Epithelial cell of proximal tubule (primary cell): ENCODE results near the gene SLC6A18. TPM values are rescaled to one million over a fixed set of nuclear protein-coding genes. Genes with fewer than 3 reads are reported as not detected.
"Not testable (repeated sequence)": the region's sequence is repeated elsewhere in the genome, so short reads cannot be mapped to it uniquely, and the experiment has no call there.

Source experiments
- DNase-seq: peaks from one replicate; pipeline ENCODE4 v3.0.0-alpha.2; 2011; ENCODE audit warnings: low read depth
- H3K4me3 ChIP-seq: 2 replicates; pipeline ENCODE4 v1.5.1; 2011; ENCODE audit warnings: low read depth, mild to moderate bottlenecking, low read length
- total RNA-seq: library from RNA; depleted of rRNA; stranded (reverse); fragments of >200 nt; gene quantifications from 2 replicates; pipeline ENCODE4 v1.2.3, GENCODE V29; 2015
- TF ChIP-seq, protein P1 (sequence below): conservative IDR thresholded peaks from 2 replicates; pipeline ENCODE4 v1.5.1; 2012; ENCODE audit warnings: low read depth, mild to moderate bottlenecking, low read length

SLC6A18 gene
- total RNA-seq, 1 donor from 2014 or later: not detected

DNA sequence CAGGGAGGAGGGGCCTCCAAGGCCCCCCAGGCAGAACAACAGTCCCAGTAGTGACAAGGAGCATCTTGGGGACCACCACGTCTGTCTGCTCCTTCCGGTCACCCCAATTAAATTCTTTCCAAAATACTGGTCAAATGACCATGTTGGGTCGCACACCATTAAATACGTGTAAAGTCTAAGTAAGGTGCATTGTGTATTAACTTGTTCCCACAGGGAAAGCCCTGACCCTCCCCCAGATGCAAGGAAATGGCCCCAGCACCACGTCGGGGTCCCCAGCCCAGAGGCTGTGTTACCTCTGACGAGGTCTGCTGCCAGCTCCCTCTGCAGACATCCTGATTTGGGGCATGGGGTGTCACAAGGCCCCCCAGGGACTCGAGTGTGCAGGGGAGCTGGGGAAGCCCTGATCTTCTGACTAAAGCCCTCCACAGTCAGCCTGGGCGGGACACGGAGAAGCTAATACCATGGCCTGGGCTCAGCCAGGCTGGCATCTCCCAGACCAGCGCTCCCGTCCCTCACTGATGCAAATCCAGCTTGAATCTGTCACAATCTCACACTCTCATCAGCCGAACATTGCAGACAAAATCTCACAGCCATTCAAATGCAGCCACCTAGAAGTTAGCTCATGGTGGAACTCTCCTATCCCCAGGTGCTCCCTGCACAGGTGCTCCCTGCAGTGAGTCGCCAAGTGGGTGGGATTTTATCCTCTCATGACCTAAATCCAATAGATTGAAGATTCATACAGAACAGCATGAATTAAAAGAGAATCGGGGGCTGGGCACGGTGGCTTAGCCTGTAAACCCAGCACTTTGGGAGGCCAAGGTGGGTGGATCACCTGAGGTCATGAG is 56.1 kb downstream of the SLC6A18 start:
- no peak for DNase-seq
- no peak overlapping the region for H3K4me3 ChIP-seq
- TF ChIP-seq, protein P1, sequence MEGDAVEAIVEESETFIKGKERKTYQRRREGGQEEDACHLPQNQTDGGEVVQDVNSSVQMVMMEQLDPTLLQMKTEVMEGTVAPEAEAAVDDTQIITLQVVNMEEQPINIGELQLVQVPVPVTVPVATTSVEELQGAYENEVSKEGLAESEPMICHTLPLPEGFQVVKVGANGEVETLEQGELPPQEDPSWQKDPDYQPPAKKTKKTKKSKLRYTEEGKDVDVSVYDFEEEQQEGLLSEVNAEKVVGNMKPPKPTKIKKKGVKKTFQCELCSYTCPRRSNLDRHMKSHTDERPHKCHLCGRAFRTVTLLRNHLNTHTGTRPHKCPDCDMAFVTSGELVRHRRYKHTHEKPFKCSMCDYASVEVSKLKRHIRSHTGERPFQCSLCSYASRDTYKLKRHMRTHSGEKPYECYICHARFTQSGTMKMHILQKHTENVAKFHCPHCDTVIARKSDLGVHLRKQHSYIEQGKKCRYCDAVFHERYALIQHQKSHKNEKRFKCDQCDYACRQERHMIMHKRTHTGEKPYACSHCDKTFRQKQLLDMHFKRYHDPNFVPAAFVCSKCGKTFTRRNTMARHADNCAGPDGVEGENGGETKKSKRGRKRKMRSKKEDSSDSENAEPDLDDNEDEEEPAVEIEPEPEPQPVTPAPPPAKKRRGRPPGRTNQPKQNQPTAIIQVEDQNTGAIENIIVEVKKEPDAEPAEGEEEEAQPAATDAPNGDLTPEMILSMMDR: no peak

DNA sequence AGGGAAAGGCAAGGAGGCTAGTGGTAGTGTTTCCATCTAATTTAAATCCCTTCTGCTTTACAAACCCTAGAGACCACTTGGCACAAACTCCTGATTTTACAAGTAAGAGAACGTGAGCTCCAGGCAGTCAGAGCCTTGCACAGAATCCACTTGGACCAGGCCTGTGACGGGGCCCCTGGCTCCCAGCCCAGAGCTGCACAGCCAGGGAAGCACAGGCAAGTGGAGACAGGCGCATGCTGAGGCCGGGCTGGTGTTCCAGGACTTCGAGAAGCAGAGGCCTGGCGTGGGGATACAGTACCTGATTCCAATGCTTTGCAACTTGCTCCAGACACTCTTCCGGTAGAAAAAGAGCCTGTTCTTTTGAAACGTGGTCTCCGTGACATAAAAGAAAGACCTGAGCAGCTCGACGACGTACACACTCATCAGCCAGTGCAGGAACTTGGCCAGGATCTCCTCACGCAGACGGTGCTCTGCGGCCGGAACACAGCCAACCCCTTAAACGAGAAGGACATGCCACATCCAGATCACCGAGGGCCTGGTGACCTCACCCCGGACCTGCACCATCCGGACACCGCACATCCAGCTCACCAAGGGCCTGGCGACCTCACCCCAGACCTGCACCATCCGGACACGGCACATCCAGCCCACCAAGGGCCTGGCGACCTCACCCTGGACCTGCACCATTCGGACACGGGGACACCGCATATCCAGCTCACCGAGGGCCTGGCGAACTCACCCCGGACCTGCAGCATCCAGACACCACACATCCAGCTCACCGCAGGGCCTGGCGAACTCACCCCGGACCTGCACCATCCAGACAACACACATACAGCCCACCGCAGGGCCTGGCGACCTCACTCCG is 57.2 kb downstream of the SLC6A18 start:
- no peak overlapping the region for H3K4me3 ChIP-seq
- DNase-seq: no peak
- TF ChIP-seq, protein P1: no peak

DNA sequence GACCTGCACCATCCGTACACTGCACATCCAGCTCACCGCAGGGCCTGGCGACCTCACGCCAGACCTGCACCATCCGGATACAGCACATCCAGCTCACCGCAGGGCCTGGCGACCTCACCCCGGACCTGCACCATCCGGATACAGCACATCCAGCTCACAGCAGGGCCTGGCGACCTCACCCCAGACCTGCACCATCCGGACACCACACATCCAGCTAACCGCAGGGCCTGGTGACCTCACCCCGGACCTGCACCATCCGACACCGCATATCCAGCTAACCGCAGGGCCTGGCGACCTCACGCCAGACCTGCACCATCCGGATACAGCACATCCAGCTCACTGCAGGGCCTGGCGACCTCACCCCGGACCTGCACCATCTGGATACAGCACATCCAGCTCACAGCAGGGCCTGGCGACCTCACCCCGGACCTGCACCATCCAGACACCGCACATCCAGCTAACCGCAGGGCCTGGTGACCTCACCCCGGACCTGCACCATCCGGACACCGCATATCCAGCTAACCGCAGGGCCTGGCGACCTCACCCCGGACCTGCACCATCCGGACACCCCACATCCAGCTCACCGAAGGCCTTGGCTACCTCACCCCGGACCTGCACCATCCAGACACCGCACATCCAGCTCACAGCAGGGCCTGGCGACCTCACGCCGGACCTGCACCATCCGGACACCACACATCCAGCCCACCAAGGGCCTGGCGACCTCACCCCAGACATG is 58.0 kb downstream of the SLC6A18 start:
- H3K4me3 ChIP-seq, DNase-seq: not testable (repeated sequence)

DNA sequence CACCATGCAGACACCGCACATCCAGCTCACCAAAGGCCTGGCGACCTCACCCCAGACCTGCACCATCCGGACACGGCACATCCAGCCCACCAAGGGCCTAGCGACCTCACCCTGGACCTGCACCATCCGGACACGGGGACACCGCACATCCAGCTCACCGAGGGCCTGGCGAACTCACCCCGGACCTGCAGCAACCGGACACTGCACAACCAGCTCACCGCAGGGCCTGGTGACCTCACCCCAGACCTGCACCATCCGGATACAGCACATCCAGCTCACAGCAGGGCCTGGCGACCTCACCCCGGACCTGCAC is 58.5 kb downstream of the SLC6A18 start:
- not testable (repeated sequence) for DNase-seq, H3K4me3 ChIP-seq

DNA sequence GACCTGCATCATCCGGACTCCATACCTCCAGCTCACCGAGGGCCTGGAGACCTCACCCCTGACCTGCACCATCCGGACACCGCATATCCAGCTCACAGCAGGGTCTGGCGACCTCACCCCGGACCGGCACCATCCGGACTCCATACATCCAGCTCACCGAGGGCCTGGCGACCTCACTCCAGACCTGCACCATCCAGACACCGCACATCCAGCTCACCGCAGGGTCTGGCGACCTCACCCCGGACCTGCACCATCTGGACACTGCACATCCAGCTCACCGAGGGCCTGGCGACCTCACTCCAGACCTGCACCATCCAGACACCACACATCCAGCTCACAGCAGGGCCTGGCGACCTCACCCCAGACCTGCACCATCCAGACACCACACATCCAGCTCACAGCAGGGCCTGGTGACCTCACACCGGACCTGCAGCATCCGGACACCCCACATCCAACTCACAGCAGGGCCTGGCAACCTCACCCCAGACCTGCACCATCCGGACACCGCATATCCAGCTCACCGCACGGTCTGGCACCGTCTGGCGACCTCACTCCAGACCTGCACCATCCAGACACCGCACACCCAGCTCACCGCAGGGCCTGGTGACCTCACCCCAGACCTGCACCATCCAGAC is 59.3 kb downstream of the SLC6A18 start:
- H3K4me3 ChIP-seq, DNase-seq: not testable (repeated sequence)

DNA sequence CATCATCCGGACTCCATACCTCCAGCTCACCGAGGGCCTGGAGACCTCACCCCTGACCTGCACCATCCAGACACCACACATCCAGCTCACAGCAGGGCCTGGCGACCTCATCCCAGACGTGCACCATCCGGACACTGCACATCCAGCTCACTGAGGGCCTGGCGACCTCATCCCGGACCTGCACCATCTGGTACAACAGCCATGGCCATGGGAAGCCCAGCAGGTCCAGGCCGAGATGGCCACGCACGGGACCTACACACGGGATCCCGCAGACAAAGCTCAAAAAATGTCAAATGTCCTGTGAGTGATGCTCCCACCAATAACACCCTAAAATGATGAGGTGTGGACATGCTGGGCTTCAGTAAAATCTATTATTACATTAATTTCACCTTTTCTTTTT is 60.0 kb downstream of the SLC6A18 start:
- no peak overlapping the region for H3K4me3 ChIP-seq
- no peak for DNase-seq
- TF ChIP-seq, protein P1: no peak

GRCh38 chr5:1285883-1286291 is 60.7 kb downstream of the SLC6A18 start:
- H3K4me3 ChIP-seq: no peak overlapping the region
- TF ChIP-seq, protein P1: no peak
- no peak for DNase-seq
